Fibroblast of lung (primary cell): ENCODE data around the gene LUZP4.

Experiments
- EZH2 ChIP-seq: IDR thresholded peaks from 2 replicates; pipeline ENCODE4 v1.5.1; 2012; ENCODE audit warnings: low read length, control low read depth, mild to moderate bottlenecking; ENCODE audit errors: missing control alignments
- TF ChIP-seq, protein P1 (sequence below), 2 donors: IDR thresholded peaks in 1 of 2; conservative IDR thresholded peaks in 1 of 2; 1 replicate in 1 of 2; 2 replicates in 1 of 2; pipeline ENCODE4 v1.5.1; 2011 to 2012; ENCODE audit warnings: low read length in 2 of 2, control low read depth in 1 of 2, inconsistent platforms in 1 of 2, low read depth in 1 of 2, mild to moderate bottlenecking in 1 of 2

DNA sequence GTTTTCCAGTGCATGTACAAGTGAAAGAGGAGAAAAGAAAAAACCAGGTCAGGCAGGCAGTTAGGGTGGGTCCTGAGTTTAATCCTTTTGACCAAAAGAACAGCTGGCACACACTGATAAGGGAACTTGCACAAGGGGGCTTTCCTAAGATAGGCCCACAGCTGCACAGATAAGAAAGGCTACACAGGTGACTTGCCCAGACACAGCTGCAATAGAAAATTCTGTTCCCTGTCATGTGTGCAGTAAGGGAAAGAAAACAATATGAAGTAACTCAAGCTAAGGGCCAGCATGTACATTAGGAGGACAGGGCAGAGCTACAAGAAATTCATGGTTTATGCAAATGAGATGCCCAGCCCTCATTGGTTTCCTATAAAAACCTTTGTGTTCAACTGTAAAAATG is 32.9 kb downstream of the LUZP4 start:
- TF ChIP-seq, protein P1, sequence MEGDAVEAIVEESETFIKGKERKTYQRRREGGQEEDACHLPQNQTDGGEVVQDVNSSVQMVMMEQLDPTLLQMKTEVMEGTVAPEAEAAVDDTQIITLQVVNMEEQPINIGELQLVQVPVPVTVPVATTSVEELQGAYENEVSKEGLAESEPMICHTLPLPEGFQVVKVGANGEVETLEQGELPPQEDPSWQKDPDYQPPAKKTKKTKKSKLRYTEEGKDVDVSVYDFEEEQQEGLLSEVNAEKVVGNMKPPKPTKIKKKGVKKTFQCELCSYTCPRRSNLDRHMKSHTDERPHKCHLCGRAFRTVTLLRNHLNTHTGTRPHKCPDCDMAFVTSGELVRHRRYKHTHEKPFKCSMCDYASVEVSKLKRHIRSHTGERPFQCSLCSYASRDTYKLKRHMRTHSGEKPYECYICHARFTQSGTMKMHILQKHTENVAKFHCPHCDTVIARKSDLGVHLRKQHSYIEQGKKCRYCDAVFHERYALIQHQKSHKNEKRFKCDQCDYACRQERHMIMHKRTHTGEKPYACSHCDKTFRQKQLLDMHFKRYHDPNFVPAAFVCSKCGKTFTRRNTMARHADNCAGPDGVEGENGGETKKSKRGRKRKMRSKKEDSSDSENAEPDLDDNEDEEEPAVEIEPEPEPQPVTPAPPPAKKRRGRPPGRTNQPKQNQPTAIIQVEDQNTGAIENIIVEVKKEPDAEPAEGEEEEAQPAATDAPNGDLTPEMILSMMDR (conservative IDR thresholded peaks at IDR 0.05 in 1 of 2, IDR thresholded peaks at IDR 0.05 in 1 of 2; ENCODE audit: low read depth in 1 of 2, low read length in 2 of 2) = no peak
- TF ChIP-seq EZH2 = no peak
